Skeletal muscle satellite cell (primary cell): Measurements from ENCODE around the gene TMEM229B.

ENCODE experiments used
- H3K27me3 ChIP-seq: 2 replicates; pipeline ENCODE4 v1.7.0; 2013; ENCODE audit warnings: low read length; ENCODE audit not compliant: control insufficient read depth, insufficient read depth
- H3K36me3 ChIP-seq: 2 replicates; pipeline ENCODE4 v1.7.0; 2013; ENCODE audit warnings: mild to moderate bottlenecking, control low read depth, low read length; ENCODE audit not compliant: insufficient read depth
- H3K4me1 ChIP-seq: 2 replicates; pipeline ENCODE4 v1.7.0; 2013; ENCODE audit warnings: low read length; ENCODE audit not compliant: control insufficient read depth, insufficient read depth
- H3K4me2 ChIP-seq: 2 replicates; pipeline ENCODE4 v1.7.0; 2013; ENCODE audit warnings: mild to moderate bottlenecking, low read length
- H3K4me3 ChIP-seq: 2 replicates; pipeline ENCODE4 v1.7.0; 2013; ENCODE audit warnings: low read length
- H3K9ac ChIP-seq: 2 replicates; pipeline ENCODE4 v1.7.0; 2013; ENCODE audit warnings: mild to moderate bottlenecking, low read depth, low read length, moderate library complexity
- H3K9me3 ChIP-seq: replicated peaks from 2 replicates; pipeline ENCODE4 v1.7.0; 2013; ENCODE audit warnings: mild to moderate bottlenecking, control low read depth, low read length

Gene TMEM229B

GRCh38 chr14:67446371-67447032 is 42.0 kb downstream of the TMEM229B start:
- H3K27me3 ChIP-seq = peaks cover 36% of the 10 kb centered on the region
- H3K4me1 ChIP-seq = no peaks in the 10 kb centered on the region
- no peak overlapping the region for H3K4me3 ChIP-seq
- H3K36me3 ChIP-seq = no peaks in the 10 kb centered on the region
- no peaks in the 10 kb centered on the region for H3K9me3 ChIP-seq
- no peak overlapping the region for H3K9ac ChIP-seq
- H3K4me2 ChIP-seq = no peak overlapping the region

- no peak overlapping the region for H3K9ac ChIP-seq
- H3K36me3 ChIP-seq = no peaks in the 10 kb centered on the region
- H3K4me1 ChIP-seq = no peaks in the 10 kb centered on the region
- H3K27me3 ChIP-seq = peaks cover 52% of the 10 kb centered on the region
- no peaks in the 10 kb centered on the region for H3K9me3 ChIP-seq
- no peak overlapping the region for H3K4me2 ChIP-seq
- no peak overlapping the region for H3K4me3 ChIP-seq
Measured at GRCh38 chr14:67444395-67444794, 44.1 kb downstream of the TMEM229B start.

- Histone ChIP-seq H3K9ac (no peak overlapping the region), H3K36me3 (no peaks in the 10 kb centered on the region), H3K4me2 (no peak overlapping the region), H3K27me3 (peaks cover 53% of the 10 kb centered on the region), H3K9me3 (no peaks in the 10 kb centered on the region), H3K4me3 (no peak overlapping the region), H3K4me1 (no peaks in the 10 kb centered on the region)
Measured at GRCh38 chr14:67442139-67442906, 46.2 kb downstream of the TMEM229B start.

GRCh38 chr14:67441672-67442071 is 46.8 kb downstream of the TMEM229B start:
- H3K9ac ChIP-seq = no peak overlapping the region
- no peak overlapping the region for H3K4me2 ChIP-seq
- H3K9me3 ChIP-seq = no peaks in the 10 kb centered on the region
- H3K27me3 ChIP-seq = peaks cover 58% of the 10 kb centered on the region
- no peaks in the 10 kb centered on the region for H3K4me1 ChIP-seq
- no peaks in the 10 kb centered on the region for H3K36me3 ChIP-seq
- H3K4me3 ChIP-seq = no peak overlapping the region

GRCh38 chr14:67441256-67441655 is 47.3 kb downstream of the TMEM229B start:
- H3K9ac ChIP-seq = no peak overlapping the region
- H3K4me3 ChIP-seq = no peak overlapping the region
- no peaks in the 10 kb centered on the region for H3K36me3 ChIP-seq
- H3K9me3 ChIP-seq = no peaks in the 10 kb centered on the region
- H3K27me3 ChIP-seq = peaks cover 54% of the 10 kb centered on the region
- H3K4me1 ChIP-seq = no peaks in the 10 kb centered on the region
- H3K4me2 ChIP-seq = no peak overlapping the region

GRCh38 chr14:67440513-67440912 is 48.0 kb downstream of the TMEM229B start:
- Histone ChIP-seq H3K27me3 (peaks cover 52% of the 10 kb centered on the region), H3K4me3 (no peak overlapping the region), H3K4me1 (no peaks in the 10 kb centered on the region), H3K4me2 (no peak overlapping the region), H3K9me3 (no peaks in the 10 kb centered on the region), H3K36me3 (no peaks in the 10 kb centered on the region), H3K9ac (no peak overlapping the region)

GRCh38 chr14:67438969-67439368 is 49.6 kb downstream of the TMEM229B start:
- Histone ChIP-seq H3K4me3 (no peak overlapping the region), H3K9ac (no peak overlapping the region), H3K4me1 (no peaks in the 10 kb centered on the region), H3K36me3 (no peaks in the 10 kb centered on the region), H3K27me3 (peaks cover 61% of the 10 kb centered on the region), H3K9me3 (no peaks in the 10 kb centered on the region), H3K4me2 (no peak overlapping the region)

GRCh38 chr14:67436006-67436866 is 52.3 kb downstream of the TMEM229B start:
- Histone ChIP-seq H3K4me1 (no peaks in the 10 kb centered on the region), H3K27me3 (peaks cover 70% of the 10 kb centered on the region), H3K4me3 (no peak overlapping the region), H3K9me3 (no peaks in the 10 kb centered on the region), H3K36me3 (no peaks in the 10 kb centered on the region), H3K9ac (no peak overlapping the region), H3K4me2 (no peak overlapping the region)

- H3K9me3 ChIP-seq = no peaks in the 10 kb centered on the region
- H3K27me3 ChIP-seq = peaks cover 65% of the 10 kb centered on the region
- H3K36me3 ChIP-seq = no peaks in the 10 kb centered on the region
- H3K4me1 ChIP-seq = no peaks in the 10 kb centered on the region
- H3K9ac ChIP-seq = no peak overlapping the region
- H3K4me2 ChIP-seq = no peak overlapping the region
- H3K4me3 ChIP-seq = no peak overlapping the region
Measured at GRCh38 chr14:67435603-67436002, 52.9 kb downstream of the TMEM229B start.

GRCh38 chr14:67432050-67432564 is 56.4 kb downstream of the TMEM229B start:
- H3K4me3 ChIP-seq = no peak overlapping the region
- peaks cover 47% of the 10 kb centered on the region for H3K27me3 ChIP-seq
- no peaks in the 10 kb centered on the region for H3K36me3 ChIP-seq
- no peak overlapping the region for H3K4me2 ChIP-seq
- H3K9me3 ChIP-seq = no peaks in the 10 kb centered on the region
- peaks cover 7% of the 10 kb centered on the region for H3K4me1 ChIP-seq
- no peak overlapping the region for H3K9ac ChIP-seq

- H3K4me2 ChIP-seq = no peak overlapping the region
- no peak overlapping the region for H3K4me3 ChIP-seq
- H3K4me1 ChIP-seq = peaks cover 18% of the 10 kb centered on the region
- H3K36me3 ChIP-seq = no peaks in the 10 kb centered on the region
- H3K27me3 ChIP-seq = peaks cover 34% of the 10 kb centered on the region
- H3K9ac ChIP-seq = no peak overlapping the region
- no peaks in the 10 kb centered on the region for H3K9me3 ChIP-seq
Measured at GRCh38 chr14:67429510-67430205, 58.9 kb downstream of the TMEM229B start.
